NCI-H1417 treated with DMSO at 0.1 percent for 48 hours (cell line): ENCODE results near the gene ANKRD65.
"Not testable (repeated sequence)": the region's sequence is repeated elsewhere in the genome, so short reads cannot be mapped to it uniquely, and the experiment has no call there.

Experiments
- DNase-seq: peaks from one replicate; lab custom pipeline; 2025; lab: John Stamatoyannopoulos, UW

Gene ANKRD65

DNA sequence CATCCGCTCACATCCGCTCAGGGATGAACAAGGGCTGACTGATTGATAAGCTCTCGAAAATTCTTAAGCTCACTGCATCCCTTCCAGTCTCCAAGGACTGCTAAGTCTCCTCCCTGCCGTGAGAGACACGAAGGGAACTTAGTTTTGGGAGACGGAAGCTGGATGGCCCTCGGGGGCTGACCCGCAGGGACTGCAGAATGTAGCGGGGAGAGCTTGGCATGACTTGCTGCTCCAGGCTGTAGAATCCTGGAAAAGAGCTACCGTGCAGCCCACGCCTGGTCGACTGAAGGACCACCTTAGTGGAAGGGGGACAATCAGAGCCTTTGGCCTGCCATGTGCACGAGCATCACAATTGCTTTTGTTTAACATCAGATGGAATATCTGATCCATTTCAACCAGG lies 5.3 kb downstream of the ANKRD65 start:
- DNase-seq: no peak

DNA sequence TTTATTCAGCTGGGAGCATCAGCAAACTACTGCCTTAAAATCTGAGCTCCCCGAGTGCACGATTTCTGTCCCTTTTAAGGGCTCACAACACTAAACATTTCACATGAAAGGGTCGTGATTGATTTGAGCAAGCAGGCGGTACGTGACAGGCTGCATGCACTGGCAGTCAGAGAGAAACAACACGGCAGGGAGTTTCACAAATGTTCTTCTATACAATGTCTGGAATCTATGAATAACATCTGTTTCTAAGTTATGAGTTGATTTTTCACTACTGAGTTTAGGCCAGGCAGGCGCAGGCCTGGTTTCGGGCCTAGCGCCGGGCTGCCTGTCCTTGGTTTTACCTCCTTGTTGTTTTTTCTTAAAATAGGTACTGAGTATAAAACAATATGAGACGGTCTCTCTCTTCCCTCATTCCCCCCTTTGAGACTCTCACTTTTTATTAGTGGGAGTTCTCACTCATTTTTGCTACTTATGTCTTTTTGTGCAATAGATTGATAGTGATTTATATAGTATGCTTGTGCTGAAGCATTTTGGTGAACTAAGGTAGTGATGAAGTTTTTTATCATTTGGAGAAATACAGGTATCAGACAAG lies 8.7 kb downstream of the ANKRD65 start:
- not testable (repeated sequence) for DNase-seq

DNA sequence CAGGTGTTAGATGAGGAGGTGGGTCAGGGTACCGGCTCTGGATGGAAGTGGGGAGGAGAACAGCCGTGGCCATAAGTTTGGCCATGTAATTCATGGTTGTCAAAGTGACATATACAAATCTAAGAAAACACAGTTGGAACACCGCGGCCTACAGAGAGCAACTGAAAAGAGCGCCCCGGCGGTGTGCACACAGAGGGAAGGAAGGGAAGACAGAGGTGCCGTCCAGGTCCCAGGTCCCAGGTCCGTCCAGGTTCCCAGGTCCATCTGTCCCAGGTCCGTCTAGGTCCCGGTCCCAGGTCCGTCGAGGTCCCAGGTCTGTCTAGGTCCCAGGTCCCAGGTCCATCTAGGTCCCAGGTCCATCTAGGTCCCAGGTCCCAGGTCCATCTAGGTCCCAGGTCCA lies 9.4 kb downstream of the ANKRD65 start:
- DNase-seq: no peak

DNA sequence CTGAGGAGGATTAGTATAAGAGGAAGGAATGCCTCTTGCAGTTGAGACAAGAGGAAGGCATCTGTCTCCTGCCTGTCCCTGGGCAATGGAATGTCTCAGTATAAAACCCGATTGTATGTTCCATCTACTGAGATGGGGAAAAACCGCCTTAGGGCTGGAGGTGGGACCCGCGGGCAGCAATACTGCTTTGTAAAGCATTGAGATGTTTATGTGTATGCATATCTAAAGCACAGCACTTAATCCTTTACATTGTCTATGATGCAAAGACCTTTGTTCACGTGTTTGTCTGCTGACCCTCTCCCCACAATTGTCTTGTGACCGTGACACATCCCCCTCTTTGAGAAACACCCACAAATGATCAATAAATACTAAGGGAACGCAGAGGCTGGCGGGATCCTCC lies 10.8 kb downstream of the ANKRD65 start:
- not testable (repeated sequence) for DNase-seq

DNA sequence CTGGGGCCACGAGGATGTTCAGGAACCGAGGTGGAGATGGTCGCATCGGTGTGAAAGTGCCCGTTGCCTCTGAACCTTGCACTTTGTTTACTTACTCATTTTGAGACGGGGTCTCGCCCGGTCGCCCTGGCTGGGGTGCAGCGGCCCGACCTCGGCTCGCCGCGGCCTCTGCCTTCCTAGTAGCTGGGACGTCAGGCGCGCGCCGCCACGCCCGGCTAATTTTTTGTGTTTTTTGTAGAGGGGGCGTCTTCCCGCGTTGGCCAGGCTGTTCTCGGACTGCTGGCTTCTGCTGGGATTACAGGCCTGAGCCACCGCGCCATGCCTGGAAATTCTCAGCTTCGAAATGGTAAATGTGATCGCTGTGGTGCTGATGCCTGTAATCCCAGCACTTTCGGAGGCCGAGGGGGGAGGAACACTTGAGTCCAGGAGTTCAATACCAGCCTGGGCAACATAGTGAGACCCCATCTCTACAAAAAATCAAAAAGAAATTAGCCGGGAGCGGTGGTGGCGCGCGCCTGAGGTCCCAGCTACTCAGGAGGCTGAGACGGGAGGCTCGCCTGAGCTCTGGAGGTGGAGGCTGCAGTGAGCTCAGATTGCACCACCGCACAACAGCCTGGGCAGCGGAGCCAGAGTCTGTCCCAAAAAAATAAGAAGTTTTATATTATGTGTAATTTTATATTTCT lies 13.3 kb downstream of the ANKRD65 start:
- no peak for DNase-seq

DNA sequence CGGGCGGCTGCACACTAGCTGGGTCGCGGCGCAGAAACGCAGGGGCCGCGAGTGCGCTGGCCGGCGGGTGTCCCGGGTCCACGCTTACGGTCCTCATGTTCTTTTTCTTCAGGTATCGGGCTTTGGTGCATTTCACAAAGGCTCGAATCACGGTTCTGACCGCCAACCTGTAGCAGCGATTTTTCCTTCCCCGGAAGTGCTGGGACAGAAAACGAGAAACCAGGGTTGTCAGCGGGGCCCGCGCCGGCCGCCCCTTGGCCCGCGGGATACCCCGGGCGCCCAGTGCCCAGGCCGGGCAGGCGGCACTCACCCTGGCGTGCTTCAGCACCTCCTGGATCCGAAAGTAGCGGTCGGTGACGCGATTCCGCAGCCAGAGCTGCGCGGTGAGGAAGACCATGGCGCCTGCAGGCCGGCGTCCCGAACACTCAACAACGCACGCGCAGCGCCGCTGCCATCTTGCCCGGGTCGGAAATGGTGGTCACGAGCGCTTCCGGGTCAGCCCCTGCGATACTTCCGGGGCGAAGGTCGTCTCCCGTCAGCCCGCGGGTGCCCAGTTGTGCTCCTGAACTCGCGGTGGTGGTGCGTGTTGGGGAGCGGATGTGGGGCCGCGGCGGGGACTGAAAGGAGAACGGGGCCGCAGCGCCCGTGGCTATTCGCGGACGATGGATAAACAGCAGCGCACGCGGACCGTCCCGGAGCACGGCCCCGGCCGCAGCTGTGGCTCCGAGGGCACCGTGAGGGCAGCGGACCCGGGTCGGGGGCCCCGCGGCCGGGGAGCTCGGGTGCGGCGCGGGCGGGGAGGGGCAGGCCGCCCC lies 14.0 kb downstream of the ANKRD65 start, which contains the start of gene MRPL20:
MRPL20 (minus strand) TSS at position 473 of the 815 bp plus-strand sequence; CDS start at position 397, 76 bp downstream.
- DNase-seq: peak; percentile 41

DNA sequence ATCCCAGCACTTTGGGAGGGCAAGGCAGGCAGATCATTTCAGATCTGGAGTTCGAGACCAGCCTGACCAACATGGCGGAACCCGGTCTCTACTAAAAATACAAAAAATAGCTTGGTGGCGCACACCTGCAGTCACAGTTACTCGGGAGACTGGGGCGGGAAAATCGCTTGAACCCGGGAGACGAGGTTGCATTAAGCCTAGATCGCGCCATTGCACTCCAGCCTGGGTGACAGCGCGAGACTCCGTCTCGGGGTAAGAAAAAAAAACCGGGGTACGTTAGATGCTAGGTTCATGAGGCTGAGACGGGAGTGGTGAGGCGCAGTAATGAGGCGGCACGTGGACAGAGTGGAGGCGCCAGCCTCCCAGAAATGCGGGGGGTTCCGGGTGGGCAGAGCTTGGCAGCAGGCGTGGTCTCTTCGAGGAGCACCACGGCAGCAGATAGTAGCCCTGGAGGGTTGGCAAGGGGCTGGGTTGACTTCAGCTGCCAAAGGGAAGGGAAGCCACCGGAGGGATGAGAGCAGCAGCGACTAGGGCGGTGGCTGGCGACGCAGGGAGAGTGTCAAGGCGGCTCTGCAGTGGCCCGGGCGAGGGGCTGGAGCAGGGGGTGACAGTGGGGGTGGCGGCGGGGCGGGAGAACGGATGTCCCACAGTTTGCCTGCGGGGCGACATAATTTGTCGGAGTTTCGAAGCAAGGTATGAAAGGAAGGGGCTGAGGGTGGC lies 14.8 kb downstream of the ANKRD65 start:
- no peak for DNase-seq

DNA sequence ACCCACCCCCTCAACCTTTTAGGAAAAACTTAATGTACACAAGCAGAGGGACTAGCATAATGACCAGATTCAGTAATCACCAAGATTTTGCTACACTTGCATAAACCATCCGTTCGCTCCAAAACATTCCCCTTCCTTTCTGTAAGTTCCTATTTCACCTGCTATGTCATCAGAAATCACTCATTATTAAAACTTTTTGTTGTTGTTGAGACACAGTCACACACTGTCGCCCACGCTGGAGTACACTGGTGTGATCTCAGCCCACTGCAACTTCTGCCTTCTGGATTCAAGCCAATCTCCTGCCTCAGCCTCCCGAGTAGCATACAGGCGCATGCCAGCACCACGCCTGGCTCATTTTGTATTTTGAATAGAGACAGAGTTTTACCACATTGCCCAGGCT lies 17.4 kb downstream of the ANKRD65 start:
- no peak for DNase-seq

DNA sequence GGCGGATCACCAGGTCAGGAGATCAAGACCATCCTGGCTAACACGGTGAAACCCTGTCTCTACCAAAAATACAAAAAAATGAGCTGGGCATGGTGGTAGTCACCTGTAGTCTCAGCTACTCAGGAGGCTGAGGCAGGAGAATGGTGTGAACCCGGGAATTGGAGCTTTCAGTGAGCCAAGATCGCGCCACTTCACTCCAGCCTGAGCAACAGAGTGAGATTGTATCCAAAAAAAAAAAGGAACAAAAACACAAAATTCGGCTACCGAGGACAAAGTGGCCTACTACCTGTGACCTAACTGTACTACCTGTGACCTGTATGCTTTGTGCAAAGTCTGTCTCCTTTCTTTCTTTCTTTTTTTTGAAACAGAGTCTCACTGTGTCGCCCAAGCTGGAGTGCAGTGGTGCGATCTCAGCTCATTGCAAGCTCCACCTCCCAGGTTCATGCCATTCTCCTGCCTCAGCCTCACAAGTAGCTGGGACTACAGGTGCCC lies 18.1 kb downstream of the ANKRD65 start:
- DNase-seq: not testable (repeated sequence)

DNA sequence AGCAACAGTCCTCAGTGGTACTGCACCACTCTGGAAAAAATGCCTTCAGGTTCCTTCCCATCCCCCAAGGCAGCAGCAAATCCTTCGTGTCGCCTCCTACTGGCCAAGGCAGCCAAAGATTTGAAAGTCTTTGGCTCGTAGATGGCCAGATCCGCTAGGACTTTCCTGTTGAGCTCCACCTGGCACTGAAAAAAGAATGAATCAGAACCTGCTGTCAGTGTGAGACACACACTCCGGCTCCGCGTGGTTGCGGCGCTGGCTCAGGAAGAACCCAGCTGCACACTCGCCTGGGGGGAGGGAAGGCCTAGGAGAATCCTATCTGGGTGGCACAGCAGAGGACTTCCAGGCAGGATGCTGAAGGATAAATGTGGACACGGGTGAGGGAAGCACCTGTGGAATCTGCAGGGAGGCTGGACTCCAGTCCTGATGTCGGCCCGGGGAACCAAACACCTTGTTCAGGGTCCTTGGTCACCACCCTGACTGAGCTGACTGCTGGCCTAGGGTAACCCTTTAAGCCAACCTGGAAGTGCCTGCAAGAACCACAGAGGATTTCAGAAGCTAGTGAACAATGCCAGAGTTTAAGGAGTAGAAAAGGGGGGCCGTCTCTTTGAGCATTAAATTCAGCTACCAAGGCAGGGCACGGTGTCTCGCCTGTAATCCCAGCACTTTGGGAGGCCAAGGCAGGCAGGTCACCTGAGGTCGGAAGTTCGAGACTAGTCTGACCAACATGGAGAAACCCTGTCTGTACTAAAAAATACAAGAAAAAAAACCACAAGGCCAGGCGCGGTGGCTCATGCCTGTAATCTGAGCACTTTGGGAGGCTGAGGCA lies 18.8 kb downstream of the ANKRD65 start:
- DNase-seq: no peak

DNA sequence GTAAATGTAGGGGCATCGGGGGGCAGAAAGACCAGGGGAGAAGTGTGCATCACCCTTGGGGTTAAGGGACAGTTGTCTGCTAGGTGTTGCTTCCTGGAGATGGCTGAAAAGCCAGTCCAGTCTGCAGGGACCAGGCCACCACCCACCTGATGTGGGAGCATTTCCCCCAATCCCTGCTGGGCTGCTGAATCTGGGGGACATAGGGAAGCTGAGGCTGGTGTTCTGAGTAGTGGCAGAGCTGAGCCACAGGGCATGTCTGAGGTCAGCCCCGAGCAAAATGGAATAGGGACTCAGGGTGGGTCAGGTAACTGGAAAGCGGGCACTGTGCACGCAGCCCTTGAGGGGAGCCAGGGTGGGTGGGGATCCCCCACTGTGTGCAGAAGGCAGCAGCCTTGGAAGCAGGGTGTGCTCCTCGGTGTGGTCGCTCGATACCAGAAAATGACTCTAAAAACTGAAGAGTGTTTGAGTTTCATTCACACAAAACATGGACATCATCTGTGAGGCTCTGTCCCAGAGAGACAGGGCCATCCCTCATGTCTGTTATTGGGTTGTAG lies 19.5 kb downstream of the ANKRD65 start:
- no peak for DNase-seq

DNA sequence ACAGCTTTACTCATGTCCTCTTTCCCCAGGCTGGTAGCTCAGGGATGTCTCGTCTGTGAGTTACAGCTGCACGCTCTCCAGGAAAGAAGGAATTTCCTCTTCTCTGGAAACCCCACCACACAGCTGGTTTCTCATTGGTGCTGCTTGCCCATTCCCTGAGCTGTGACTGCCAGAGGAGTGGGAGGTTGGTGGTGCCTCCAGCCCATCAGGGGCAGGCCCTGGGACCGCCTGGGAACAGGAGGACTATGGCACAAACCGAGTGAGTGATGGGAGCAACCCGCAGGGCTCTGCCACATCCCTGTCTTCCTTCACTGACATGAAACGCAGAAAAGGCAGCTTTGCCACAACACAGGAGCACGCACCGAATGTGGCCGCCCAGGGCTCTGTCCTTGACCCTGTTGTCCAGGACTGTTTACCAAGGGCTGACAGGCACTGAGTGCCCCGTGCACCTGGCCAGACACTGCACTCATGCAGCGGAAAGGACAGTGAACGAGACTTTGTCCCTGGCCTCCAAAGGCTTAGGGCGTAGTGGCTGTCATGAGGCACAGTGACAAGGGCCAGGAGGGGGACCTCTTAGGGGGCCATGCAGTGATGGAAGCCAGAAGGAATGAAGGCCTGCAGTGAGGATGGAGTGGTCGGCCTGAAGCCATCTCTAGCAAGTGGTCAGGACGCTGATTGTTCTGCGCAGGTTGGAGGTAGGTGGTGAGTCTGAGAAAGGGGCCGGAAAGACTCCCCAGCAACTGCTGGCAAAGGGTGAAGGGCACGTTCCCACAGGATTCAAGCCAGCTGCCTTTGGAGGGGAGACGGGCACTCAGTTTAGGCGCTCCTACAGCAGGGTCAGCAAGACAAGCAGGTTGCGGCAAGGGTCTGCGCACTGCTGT lies 20.3 kb downstream of the ANKRD65 start:
- no peak for DNase-seq

DNA sequence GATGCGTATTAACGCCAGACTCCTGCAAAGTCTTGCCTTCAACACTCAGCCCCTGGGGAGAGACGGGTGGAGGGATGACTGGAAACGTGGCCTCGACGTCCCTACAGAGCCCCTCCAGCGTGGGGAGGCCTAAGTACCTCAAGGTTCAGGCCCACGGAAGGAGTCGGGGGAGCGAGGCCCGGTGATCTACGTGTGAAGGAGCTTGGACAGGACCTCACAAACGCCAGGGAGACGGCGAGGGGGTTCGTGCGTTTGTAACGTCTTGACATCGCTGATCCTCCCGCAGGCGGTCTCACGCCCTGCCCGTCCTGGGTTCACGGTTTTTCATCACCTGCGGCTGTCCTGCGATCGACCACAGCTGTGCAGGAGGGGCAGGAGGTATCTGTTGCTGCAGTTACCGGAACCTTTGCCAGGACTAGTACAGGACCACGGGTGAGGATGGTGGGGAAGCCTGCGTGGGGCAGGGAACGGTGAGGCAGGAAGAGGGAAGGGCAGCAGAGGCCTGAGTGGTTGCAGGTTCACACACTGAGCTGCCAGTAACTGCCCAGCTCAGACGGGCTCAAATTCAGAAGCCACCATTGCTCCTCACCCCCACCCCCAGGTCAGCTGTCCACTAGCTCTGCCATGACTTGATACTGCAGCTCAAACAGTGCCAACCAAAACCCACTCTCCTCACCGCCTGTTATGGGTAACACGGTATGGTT lies 21.1 kb downstream of the ANKRD65 start:
- DNase-seq: no peak

DNA sequence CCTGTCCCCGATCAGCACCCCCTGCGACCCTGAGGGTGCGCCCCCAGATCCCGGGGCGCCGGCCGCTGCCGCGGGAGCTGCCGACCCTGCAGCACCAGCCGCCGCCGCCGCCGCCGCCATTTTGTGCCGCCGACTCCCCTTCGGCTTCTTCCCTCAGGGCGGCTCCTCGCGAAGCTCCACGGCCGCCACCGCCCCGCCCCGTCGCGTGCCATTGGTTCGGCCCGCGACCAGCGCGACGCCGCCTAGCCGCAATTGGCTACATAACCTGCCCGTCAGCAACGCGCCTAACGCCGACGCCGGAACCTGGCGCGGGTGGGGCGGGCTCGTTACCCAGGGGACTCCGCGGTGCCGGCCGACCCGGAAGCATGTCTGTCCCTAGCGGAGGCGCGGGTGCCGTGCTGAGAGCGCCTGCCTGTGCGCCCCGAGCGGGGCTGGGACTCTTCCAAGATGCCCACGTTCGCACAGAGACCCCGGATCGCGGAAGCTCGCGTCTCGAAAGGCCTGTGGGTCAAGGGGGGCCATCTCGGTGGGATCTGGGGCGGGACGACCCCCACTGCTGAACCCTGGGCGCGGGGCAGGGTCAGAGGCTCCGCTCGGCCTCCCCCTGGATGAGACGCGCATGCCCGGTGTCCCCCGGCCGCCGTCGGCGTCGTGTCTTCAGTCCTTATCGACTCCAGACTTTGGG lies 21.7 kb downstream of the ANKRD65 start, which contains the start of gene CCNL2:
CCNL2 (minus strand) TSS at position 149 of the 685 bp plus-strand sequence; CDS start at position 120, 29 bp downstream.
- peak; percentile 86 for DNase-seq

DNA sequence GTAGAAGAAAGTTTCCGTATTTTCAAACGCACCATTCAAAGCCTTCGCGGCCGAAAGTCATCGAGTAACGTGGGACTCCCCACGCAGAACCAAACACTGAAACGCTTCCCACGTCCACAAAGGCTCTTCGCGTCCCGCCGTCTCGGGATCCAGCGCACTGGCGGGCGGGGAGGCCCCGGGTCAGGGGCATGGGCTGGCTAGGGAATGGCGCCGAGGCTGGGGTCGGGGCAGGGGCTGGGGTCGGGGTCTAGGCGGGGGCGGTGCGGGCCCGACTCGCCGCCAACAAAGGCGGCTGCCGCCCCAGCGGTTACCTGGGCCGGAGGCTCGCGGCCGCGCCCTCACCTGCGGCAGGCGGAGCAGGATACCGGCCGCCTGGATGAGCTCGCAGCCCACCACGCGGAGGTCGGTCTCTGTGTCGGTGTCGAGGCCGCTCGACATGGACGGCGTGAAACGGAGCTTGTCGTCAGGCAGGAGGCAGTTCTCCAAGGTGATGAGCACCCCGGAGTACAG lies 22.3 kb downstream of the ANKRD65 start:
- DNase-seq: no peak

DNA sequence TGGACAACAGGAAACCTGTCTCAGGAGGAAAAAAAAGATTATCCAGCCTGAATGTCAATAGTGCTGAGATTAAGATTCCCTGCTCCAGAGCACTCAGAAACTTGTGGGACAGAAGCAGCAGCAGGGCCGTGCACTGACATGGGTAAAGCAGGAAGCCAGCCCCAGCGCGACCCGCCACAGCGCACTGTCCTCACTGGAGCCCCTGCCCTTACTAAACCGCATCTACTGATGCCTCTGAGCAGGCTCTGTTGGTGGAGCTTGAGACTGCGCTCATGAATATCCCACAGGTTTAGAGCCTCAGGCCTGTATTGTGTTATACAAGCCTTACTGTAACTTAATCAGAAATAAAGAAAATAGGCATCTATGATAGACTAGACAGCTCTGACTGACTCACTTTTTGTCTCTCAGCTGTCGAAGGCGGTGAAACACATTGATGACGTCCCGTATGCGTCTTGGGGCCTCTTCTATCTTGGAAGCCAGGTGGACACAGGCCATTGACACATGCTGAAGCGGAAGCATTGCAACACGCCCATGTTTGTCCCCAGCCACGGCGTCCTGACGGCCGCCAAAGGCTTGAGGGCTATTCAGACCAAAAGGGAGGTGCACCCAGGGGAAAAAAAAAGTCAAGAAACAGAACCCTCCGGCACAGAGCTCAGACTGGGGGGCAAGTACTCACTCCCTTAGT lies 23.1 kb downstream of the ANKRD65 start:
- DNase-seq: no peak

DNA sequence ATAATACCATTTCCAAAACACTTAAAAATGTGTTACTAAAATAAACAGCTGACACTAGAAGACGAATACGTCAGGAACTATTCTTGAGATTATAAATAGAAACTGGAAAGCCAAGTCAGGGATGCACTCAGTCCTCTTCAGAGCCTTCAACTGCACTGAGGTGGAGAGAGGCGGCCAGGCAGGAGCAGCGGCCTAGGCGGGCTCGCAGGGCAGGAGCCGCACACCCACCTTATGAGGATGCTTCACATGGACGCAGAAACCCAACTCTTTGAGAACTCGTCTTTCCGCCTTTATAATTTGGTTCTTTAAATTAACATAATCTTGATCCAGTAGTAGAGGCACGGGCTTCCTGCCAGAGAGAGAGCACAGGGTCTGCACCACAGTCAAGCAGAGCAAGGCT lies 25.9 kb downstream of the ANKRD65 start:
- no peak for DNase-seq

DNA sequence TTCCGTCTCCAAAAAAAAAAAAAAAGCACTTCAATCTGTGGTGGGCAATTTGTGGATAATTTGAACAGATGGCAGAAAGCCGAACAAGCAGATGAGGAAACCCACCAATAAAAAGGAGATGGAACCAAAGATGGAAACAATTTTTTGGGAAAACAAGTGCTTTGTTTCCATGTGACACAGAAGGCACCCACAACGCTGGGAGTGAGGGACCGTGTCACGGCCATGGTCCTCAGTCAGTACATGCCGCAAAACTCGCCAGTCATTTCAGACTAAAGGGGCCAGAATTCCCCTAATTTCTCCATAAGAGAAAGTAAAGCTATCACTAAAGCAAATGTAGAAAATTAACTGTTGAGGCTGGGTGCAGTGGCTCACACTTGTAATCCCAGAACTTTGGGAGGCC lies 27.0 kb downstream of the ANKRD65 start:
- DNase-seq: no peak
